A549 (cell line): ENCODE data around the gene RHOJ. TPM values are rescaled to one million over a fixed set of nuclear protein-coding genes. Genes with fewer than 3 reads are reported as not detected.

Experiments
- ATAC-seq, 2 experiments: fragments of 200-7000 bp in 1 of 2; fragments of >200 bp in 1 of 2; cut with Nextera tagmentation in 1 of 2; cut with Tn5 transposase in 1 of 2; 3 replicates each; pipeline versions ENCODE4 v1.8.0 to v1.9.1; 2018 to 2020; ENCODE audit warnings: mild to moderate bottlenecking in 1 of 2, moderate library complexity in 1 of 2
- CTCF ChIA-PET: fragments of 300-600 bp; sonication (Branson Sonifier 250); formaldehyde crosslinking; extraction: SDS; loops from one replicate; lab custom pipeline; 2021; ENCODE audit warnings: antibody characterized with exemption, inconsistent platforms; lab: Yijun Ruan, JAX
- POLR2A ChIA-PET: fragments of 350-600 bp; formaldehyde crosslinking; extraction: SDS; loops from one replicate; lab custom pipeline; 2021; ENCODE audit warnings: antibody characterized with exemption, inconsistent platforms; lab: Yijun Ruan, JAX
- DNase-seq, 2 experiments: peaks; one replicate each; pipeline versions ENCODE4 v3.0.0 to v3.0.0-alpha.2; 2011 to 2016; ENCODE audit warnings: low read depth in 1 of 2, low spot score in 1 of 2
- FAIRE-seq: peaks from 2 replicates; lab custom pipeline; 2011; peaks lifted over from hg19 to GRCh38; lab: Jason Lieb, UNC
- H3K27ac ChIP-seq, 2 experiments: fragments of >200 bp; sonication (Bioruptor Twin); formaldehyde crosslinking; 3 replicates each; pipeline ENCODE4 v1.5.1; 2016 to 2017
- H3K4me1 ChIP-seq: fragments of >200 bp; sonication (Bioruptor Twin); formaldehyde crosslinking; 3 replicates; pipeline ENCODE4 v1.6.1; 2016
- H3K4me2 ChIP-seq: fragments of >200 bp; sonication (Bioruptor Twin); formaldehyde crosslinking; 3 replicates; pipeline ENCODE4 v1.6.1; 2016
- H3K4me3 ChIP-seq: fragments of >200 bp; sonication (Bioruptor Twin); formaldehyde crosslinking; 3 replicates; pipeline ENCODE4 v1.5.1; 2016
- H3K9me3 ChIP-seq: fragments of >200 bp; sonication (Bioruptor Twin); formaldehyde crosslinking; 3 replicates; pipeline ENCODE4 v1.6.1; 2016
- CBX8 ChIP-seq: fragments of 200-600 bp; sonication (generic); IDR thresholded peaks from 2 replicates; pipeline ENCODE4 v1.6.1; 2016
- CTCF ChIP-seq: fragments of >200 bp; sonication (Bioruptor Twin); formaldehyde crosslinking; IDR thresholded peaks from 3 replicates; pipeline ENCODE4 v1.5.1; 2016
- EHF ChIP-seq: fragments of 250-450 bp; sonication (Bioruptor Pico); IDR thresholded peaks from 2 replicates; pipeline ENCODE4 v1.5.0; 2020; ENCODE audit warnings: mild to moderate bottlenecking
- FOSB ChIP-seq: fragments of 250-450 bp; sonication (Bioruptor Pico); IDR thresholded peaks from 2 replicates; pipeline ENCODE4 v1.5.0; 2020; ENCODE audit warnings: mild to moderate bottlenecking, moderate library complexity
- FOSL2 ChIP-seq, 2 experiments: fragments of 450-650 bp in 1 of 2; fragments of >200 bp in 1 of 2; sonication (Bioruptor Twin) in 1 of 2; formaldehyde crosslinking; IDR thresholded peaks; 2 replicates each; pipeline versions ENCODE4 v1.5.0 to v1.6.1; 2016 to 2020; ENCODE audit warnings: mild to moderate bottlenecking in 1 of 2, moderate library complexity in 1 of 2
- FOXS1 ChIP-seq: fragments of 250-450 bp; sonication (Bioruptor Pico); IDR thresholded peaks from 2 replicates; pipeline ENCODE4 v1.5.0; 2020; ENCODE audit warnings: mild to moderate bottlenecking, moderate library complexity
- HOXA7 ChIP-seq: fragments of 250-450 bp; sonication (Bioruptor Pico); IDR thresholded peaks from 2 replicates; pipeline ENCODE4 v1.5.0; 2020; ENCODE audit warnings: mild to moderate bottlenecking, moderate library complexity
- HOXB13 ChIP-seq: fragments of 250-450 bp; sonication (Bioruptor Pico); IDR thresholded peaks from 2 replicates; pipeline ENCODE4 v1.5.0; 2020; ENCODE audit warnings: low read depth, mild to moderate bottlenecking, moderate library complexity
- KDM1A ChIP-seq: fragments of 200-600 bp; sonication (generic); IDR thresholded peaks from 2 replicates; pipeline ENCODE4 v1.6.1; 2016; ENCODE audit warnings: low read depth, mild to moderate bottlenecking
- NFE2L2 ChIP-seq: fragments of 150-350 bp; conservative IDR thresholded peaks from 2 replicates; pipeline ENCODE4 v1.6.1; 2014; ENCODE audit warnings: low read length
- NPAS2 ChIP-seq: fragments of 250-450 bp; sonication (Bioruptor Pico); IDR thresholded peaks from 2 replicates; pipeline ENCODE4 v1.8.0; 2022; ENCODE audit warnings: mild to moderate bottlenecking, moderate library complexity, borderline replicate concordance
- RARB ChIP-seq: fragments of 250-450 bp; sonication (Bioruptor Pico); IDR thresholded peaks from 2 replicates; pipeline ENCODE4 v1.8.0; 2021; ENCODE audit warnings: mild to moderate bottlenecking, moderate library complexity
- RNF2 ChIP-seq: fragments of 200-600 bp; sonication (generic); IDR thresholded peaks from 2 replicates; pipeline ENCODE4 v1.6.1; 2016; ENCODE audit warnings: low read depth, mild to moderate bottlenecking, antibody characterized with exemption, moderate library complexity, borderline replicate concordance
- ZC3H11A ChIP-seq: fragments of 450-650 bp; IDR thresholded peaks from 2 replicates; pipeline ENCODE4 v1.6.1; 2014; ENCODE audit warnings: antibody characterized with exemption, mild to moderate bottlenecking
- WGBS: methylation state at CpG from one replicate; pipeline ENCODE4 v1.1.6; 2017; ENCODE audit errors: missing lambda C conversion rate; 5-methylcytosine and 5-hydroxymethylcytosine counted together
- polyA plus RNA-seq, 4 experiments: library from polyadenylated mRNA; depleted of rRNA in 3 of 4; stranded (reverse); fragments of >200 nt; fragmentation: RNase III in 1 of 4; extraction: RNeasy Plus Mini Kit Qiagen cat#74134 plus additional on column Dnase treatment in 1 of 4; gene quantifications; 2 replicates in 3 of 4; 3 replicates in 1 of 4; pipeline ENCODE4 v1.2.3, GENCODE V29; 2011 to 2017
- TF ChIP-seq, protein P1 (sequence below): fragments of 250-450 bp; sonication (Bioruptor Pico); IDR thresholded peaks from 2 replicates; pipeline ENCODE4 v1.5.0; 2021; ENCODE audit warnings: mild to moderate bottlenecking, moderate library complexity, borderline replicate concordance
- TF ChIP-seq, protein P2 (sequence below): fragments of 150-350 bp; IDR thresholded peaks from 2 replicates; pipeline ENCODE4 v1.6.1; 2014; ENCODE audit warnings: low read depth, mild to moderate bottlenecking, low read length
- TF ChIP-seq, protein P3 (sequence below): fragments of 450-650 bp; IDR thresholded peaks from 2 replicates; pipeline ENCODE4 v1.6.1; 2014; ENCODE audit warnings: antibody characterized with exemption
- TF ChIP-seq, protein P4 (sequence below): IDR thresholded peaks from 2 replicates; pipeline ENCODE4 v1.6.1; 2012; ENCODE audit warnings: low read depth, borderline replicate concordance

Gene RHOJ
- polyA plus RNA-seq, 2 of the 4 experiments (the other 2 are of a cell fraction) = not detected

- TF ChIP-seq KDM1A (no peak), ZC3H11A (no peak)
- TF ChIP-seq, protein P1, sequence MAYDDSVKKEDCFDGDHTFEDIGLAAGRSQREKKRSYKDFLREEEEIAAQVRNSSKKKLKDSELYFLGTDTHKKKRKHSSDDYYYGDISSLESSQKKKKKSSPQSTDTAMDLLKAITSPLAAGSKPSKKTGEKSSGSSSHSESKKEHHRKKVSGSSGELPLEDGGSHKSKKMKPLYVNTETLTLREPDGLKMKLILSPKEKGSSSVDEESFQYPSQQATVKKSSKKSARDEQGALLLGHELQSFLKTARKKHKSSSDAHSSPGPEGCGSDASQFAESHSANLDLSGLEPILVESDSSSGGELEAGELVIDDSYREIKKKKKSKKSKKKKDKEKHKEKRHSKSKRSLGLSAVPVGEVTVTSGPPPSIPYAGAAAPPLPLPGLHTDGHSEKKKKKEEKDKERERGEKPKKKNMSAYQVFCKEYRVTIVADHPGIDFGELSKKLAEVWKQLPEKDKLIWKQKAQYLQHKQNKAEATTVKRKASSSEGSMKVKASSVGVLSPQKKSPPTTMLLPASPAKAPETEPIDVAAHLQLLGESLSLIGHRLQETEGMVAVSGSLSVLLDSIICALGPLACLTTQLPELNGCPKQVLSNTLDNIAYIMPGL (CRISPR knock-in tag) = no peak
Observed at GRCh38 chr14:63175531-63175930, 28.7 kb upstream of the RHOJ start (continued).

DNA sequence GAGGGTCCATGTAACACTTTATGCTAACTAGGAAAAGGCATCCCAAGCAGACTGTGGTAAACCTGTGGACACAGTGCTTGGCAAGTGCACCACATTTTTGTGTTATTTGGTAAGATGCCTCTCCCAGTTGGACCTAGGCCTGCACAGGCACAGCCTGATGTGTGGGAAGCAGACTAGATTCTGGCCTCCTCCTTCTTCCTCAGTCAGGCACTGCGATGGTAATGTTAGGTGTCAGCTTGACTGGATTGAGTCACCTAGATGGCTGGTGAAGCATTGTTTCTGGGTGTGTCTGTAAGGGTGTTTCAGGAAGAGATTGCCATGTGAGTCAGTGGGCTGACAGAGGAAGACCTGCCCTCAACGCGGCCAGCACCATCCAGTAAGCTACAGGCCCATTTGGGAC lies 25.3 kb upstream of the RHOJ start:
- FAIRE-seq (no peak), DNase-seq (no peak), ATAC-seq (no peak; a peak in 1 of 6 replicates)
- CTCF ChIA-PET = interaction anchor here (1.4 kb wide), 1 partner anchor 10 kb away, joined by 3 read pairs; no protein-coding TSS in a partner anchor
- Histone ChIP-seq H3K27ac (no peak overlapping the region), H3K4me1 (no peaks in the 10 kb centered on the region), H3K4me3 (no peak overlapping the region), H3K4me2 (no peak overlapping the region), H3K9me3 (no peaks in the 10 kb centered on the region)
- POLR2A ChIA-PET = no interaction called here
- WGBS = 55% methylated on average over 3 of the region's 3 CpGs
- TF ChIP-seq FOXS1 = no peak
- TF ChIP-seq, protein P2, sequence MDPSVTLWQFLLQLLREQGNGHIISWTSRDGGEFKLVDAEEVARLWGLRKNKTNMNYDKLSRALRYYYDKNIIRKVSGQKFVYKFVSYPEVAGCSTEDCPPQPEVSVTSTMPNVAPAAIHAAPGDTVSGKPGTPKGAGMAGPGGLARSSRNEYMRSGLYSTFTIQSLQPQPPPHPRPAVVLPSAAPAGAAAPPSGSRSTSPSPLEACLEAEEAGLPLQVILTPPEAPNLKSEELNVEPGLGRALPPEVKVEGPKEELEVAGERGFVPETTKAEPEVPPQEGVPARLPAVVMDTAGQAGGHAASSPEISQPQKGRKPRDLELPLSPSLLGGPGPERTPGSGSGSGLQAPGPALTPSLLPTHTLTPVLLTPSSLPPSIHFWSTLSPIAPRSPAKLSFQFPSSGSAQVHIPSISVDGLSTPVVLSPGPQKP = no peak
- TF ChIP-seq EHF = no peak
- no peak for TF ChIP-seq HOXB13 (CRISPR knock-in tag)
- TF ChIP-seq HOXA7 (CRISPR knock-in tag) = no peak
- TF ChIP-seq, protein P3, sequence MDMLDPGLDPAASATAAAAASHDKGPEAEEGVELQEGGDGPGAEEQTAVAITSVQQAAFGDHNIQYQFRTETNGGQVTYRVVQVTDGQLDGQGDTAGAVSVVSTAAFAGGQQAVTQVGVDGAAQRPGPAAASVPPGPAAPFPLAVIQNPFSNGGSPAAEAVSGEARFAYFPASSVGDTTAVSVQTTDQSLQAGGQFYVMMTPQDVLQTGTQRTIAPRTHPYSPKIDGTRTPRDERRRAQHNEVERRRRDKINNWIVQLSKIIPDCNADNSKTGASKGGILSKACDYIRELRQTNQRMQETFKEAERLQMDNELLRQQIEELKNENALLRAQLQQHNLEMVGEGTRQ = no peak
- no peak for TF ChIP-seq FOSL2 (IDR thresholded peaks at IDR 0.05)
- no peak for TF ChIP-seq FOSL2 (CRISPR knock-in tag; IDR thresholded peaks at IDR 0.05)

- H3K9me3 ChIP-seq = no peaks in the 10 kb centered on the region
- no peak for FAIRE-seq
- no peak overlapping the region for H3K27ac ChIP-seq
- DNase-seq = no peak
- ATAC-seq = no peak
- no peaks in the 10 kb centered on the region for H3K4me1 ChIP-seq
- H3K4me2 ChIP-seq = no peak overlapping the region
- ChIA-PET CTCF (interaction anchor here (1.4 kb wide), 1 partner anchor 9 kb away, joined by 3 read pairs; no protein-coding TSS in a partner anchor), POLR2A (no interaction called here)
- 44% methylated on average over 4 of the region's 4 CpGs for WGBS
- TF ChIP-seq, protein P4, sequence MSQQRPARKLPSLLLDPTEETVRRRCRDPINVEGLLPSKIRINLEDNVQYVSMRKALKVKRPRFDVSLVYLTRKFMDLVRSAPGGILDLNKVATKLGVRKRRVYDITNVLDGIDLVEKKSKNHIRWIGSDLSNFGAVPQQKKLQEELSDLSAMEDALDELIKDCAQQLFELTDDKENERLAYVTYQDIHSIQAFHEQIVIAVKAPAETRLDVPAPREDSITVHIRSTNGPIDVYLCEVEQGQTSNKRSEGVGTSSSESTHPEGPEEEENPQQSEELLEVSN = no peak
- TF ChIP-seq EHF (no peak), CTCF (no peak), CBX8 (no peak), RARB (no peak)
- H3K4me3 ChIP-seq = no peak overlapping the region
Observed at GRCh38 chr14:63179383-63179782, 24.9 kb upstream of the RHOJ start.

GRCh38 chr14:63180011-63180410 lies 24.2 kb upstream of the RHOJ start:
- no peak overlapping the region for H3K27ac ChIP-seq
- TF ChIP-seq NPAS2 (CRISPR knock-in tag) = no peak
- no peak for TF ChIP-seq RNF2
- TF ChIP-seq KDM1A = no peak
- TF ChIP-seq FOSB = no peak
- TF ChIP-seq CTCF = no peak
- no peak for TF ChIP-seq NFE2L2

More at GRCh38 chr14:63180011-63180410, 24.2 kb upstream of the RHOJ start:
- ATAC-seq = no peak
- H3K4me3 ChIP-seq = no peak overlapping the region
- CTCF ChIA-PET = interaction anchor here (1.4 kb wide), 1 partner anchor 9 kb away, joined by 3 read pairs; no protein-coding TSS in a partner anchor
- no peaks in the 10 kb centered on the region for H3K4me1 ChIP-seq
- no peak for DNase-seq
- H3K9me3 ChIP-seq = no peaks in the 10 kb centered on the region
- FAIRE-seq = no peak
- 0% methylated on average over 3 of the region's 3 CpGs for WGBS
- POLR2A ChIA-PET = no interaction called here
- no peak overlapping the region for H3K4me2 ChIP-seq
